Tibial nerve (tissue), 4 donors: ENCODE results near the gene CYP46A1.

ENCODE experiments used
- CTCF ChIP-seq, 5 experiments: fragments of 200-600 bp in 3 of 5; fragments of 450-650 bp in 2 of 5; sonication (generic) in 3 of 5; IDR thresholded peaks; one replicate each; pipeline ENCODE4 v1.5.1; 2016 to 2019; ENCODE audit warnings: antibody characterized with exemption in 5 of 5, mild to moderate bottlenecking in 3 of 5, moderate library complexity in 2 of 5
- EP300 ChIP-seq, 2 donors: sonication (generic); formaldehyde crosslinking; IDR thresholded peaks; one replicate each; pipeline ENCODE4 v1.6.1; 2017; ENCODE audit warnings: antibody characterized with exemption in 2 of 2, mild to moderate bottlenecking in 1 of 2
- POLR2A ChIP-seq, 2 donors: fragments of 450-650 bp; IDR thresholded peaks; one replicate each; pipeline ENCODE4 v1.6.1; 2017; ENCODE audit warnings: antibody characterized with exemption in 2 of 2, mild to moderate bottlenecking in 2 of 2, moderate library complexity in 2 of 2

- TF ChIP-seq CTCF (IDR thresholded peaks at IDR 0.05) = no peak
- no peak for TF ChIP-seq EP300 (IDR thresholded peaks at IDR 0.05)
- no peak for TF ChIP-seq POLR2A (IDR thresholded peaks at IDR 0.05)
These were observed 46.9 kb downstream of the CYP46A1 start for GRCh38 chr14:99730876-99731546.
